GM23248 (cell line): ENCODE data around the gene TMEM215.

Experiments used
- EZH2 ChIP-seq: fragments of 200-600 bp; sonication (generic); IDR thresholded peaks from 2 replicates; pipeline ENCODE4 v1.6.1; 2018; ENCODE audit warnings: antibody characterized with exemption, mild to moderate bottlenecking; ENCODE audit not compliant: insufficient read depth, poor library complexity, severe bottlenecking
- EZH2phosphoT487 ChIP-seq: fragments of 200-600 bp; sonication (generic); IDR thresholded peaks from 2 replicates; pipeline ENCODE4 v1.6.1; 2018; ENCODE audit warnings: antibody characterized with exemption, moderate library complexity, mild to moderate bottlenecking, low read depth; ENCODE audit not compliant: insufficient read depth

DNA sequence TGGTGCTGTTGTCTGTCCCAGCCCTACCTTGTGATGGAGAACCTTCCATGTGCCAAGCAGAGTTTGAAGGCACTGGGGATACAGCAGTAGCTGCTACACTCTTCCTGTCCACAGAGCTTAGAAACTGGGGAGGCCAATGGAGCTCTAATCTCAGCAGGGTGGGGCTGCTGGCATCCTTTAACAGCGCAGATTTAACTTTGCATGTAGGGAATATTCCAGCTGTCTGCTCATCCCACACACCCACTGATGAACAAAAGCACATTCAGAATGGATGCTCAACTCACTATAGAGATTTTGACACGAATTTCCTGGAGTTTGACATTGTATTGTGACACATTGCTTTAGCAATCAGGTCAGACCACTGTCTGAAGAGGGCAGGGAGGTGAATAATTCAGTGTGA lies 49.0 kb downstream of the TMEM215 start:
- no peak for TF ChIP-seq EZH2
- no peak for TF ChIP-seq EZH2phosphoT487
